IMR-90 (cell line): Measurements from ENCODE around the gene RTN3.

Experiments used
- RFX5 ChIP-seq: IDR thresholded peaks from 2 replicates; pipeline ENCODE4 v1.8.0; 2012; ENCODE audit warnings: low read depth, mild to moderate bottlenecking, low read length, moderate library complexity
- TF ChIP-seq, protein P1 (sequence below): conservative IDR thresholded peaks from 2 replicates; pipeline ENCODE4 v1.5.1; 2012; ENCODE audit warnings: mild to moderate bottlenecking, low read depth, low read length, improper control_type of control experiment

GRCh38 chr11:63698976-63699733 is 17.9 kb downstream of the RTN3 start:
- TF ChIP-seq, protein P1, sequence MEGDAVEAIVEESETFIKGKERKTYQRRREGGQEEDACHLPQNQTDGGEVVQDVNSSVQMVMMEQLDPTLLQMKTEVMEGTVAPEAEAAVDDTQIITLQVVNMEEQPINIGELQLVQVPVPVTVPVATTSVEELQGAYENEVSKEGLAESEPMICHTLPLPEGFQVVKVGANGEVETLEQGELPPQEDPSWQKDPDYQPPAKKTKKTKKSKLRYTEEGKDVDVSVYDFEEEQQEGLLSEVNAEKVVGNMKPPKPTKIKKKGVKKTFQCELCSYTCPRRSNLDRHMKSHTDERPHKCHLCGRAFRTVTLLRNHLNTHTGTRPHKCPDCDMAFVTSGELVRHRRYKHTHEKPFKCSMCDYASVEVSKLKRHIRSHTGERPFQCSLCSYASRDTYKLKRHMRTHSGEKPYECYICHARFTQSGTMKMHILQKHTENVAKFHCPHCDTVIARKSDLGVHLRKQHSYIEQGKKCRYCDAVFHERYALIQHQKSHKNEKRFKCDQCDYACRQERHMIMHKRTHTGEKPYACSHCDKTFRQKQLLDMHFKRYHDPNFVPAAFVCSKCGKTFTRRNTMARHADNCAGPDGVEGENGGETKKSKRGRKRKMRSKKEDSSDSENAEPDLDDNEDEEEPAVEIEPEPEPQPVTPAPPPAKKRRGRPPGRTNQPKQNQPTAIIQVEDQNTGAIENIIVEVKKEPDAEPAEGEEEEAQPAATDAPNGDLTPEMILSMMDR = no peak
- no peak for TF ChIP-seq RFX5
